ENCODE data around the gene PMVK. TPM values are rescaled to one million over a fixed set of nuclear protein-coding genes. Genes with fewer than 3 reads are reported as not detected.
A peak's percentile ranks its signal among the peaks of the same experiment; 100 is the strongest.
"Not testable (repeated sequence)": the region's sequence is repeated elsewhere in the genome, so short reads cannot be mapped to it uniquely, and the experiment has no call there.

PMVK gene
- total RNA-seq, 1 experiment from 2014 or later = 42.2 TPM

- in situ Hi-C loops (cut with HindIII; ENCODE audit: low pct_unique_long_range_greater_than_20kb, low sequenced_read_pairs) = no loop called here
These were observed 41.8 kb upstream of the PMVK start for GRCh38 chr1:154978360-154978759.

DNA sequence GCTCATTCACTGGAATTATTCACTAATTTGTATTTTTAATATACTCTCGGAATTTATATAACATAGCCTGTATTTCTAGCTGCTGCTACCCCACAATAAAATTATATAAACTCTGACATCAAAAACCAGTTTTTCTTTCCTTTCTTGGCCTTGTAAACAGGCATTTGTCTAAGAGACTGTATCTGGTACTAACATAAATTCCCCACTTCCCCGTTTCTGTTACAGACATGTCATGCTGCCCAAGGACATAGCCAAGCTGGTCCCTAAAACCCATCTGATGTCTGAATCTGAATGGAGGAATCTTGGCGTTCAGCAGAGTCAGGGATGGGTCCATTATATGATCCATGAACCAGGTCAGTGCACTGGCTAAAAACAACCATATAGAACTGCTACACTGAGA is 41.2 kb upstream of the PMVK start:
- peaks cover 13% of the 10 kb centered on the region for H3K36me3 ChIP-seq (ENCODE audit: control insufficient read depth, insufficient read depth, low read length)
- H3K27me3 ChIP-seq (ENCODE audit: control insufficient read depth, insufficient read depth, low read length); in situ Hi-C loops (cut with HindIII; ENCODE audit: low pct_unique_long_range_greater_than_20kb, low sequenced_read_pairs); CTCF ChIA-PET; POLR2A ChIA-PET; intact Hi-C loops (cut with micrococcal nuclease; ENCODE audit: unreplicated experiment); ATAC-seq; BruUV-seq (replicated peaks); H3K9me3 ChIP-seq (ENCODE audit: control insufficient read depth, insufficient read depth, low read depth, low read length); H3K4me3 ChIP-seq (ENCODE audit: low read depth in 2 of 2, low read length in 2 of 2); DNase-seq (ENCODE audit: low read depth, low spot score): not testable (repeated sequence)
- peaks cover 32% of the 10 kb centered on the region for H3K4me1 ChIP-seq (ENCODE audit: control insufficient read depth, insufficient read depth, low read length)
- H3K27ac ChIP-seq (ENCODE audit: low read length) = peak overlapping the region; percentile 98

More at GRCh38 chr1:154978360-154978759, 41.8 kb upstream of the PMVK start:
- H3K4me1 ChIP-seq (ENCODE audit: control insufficient read depth, insufficient read depth, low read length) = peaks cover 29% of the 10 kb centered on the region
- intact Hi-C loops (cut with micrococcal nuclease; ENCODE audit: unreplicated experiment) = no loop called here
- H3K36me3 ChIP-seq (ENCODE audit: control insufficient read depth, insufficient read depth, low read length) = peaks cover 13% of the 10 kb centered on the region
- ChIA-PET CTCF (no interaction called here), POLR2A (no interaction called here)
- BruUV-seq (replicated peaks) = no TSS peak
- TF ChIP-seq REST (IDR thresholded peaks at IDR 0.05; ENCODE audit: insufficient read depth in 1 of 2, low read depth in 2 of 2, low read length in 1 of 2) (no peak), SIN3A (IDR thresholded peaks at IDR 0.05; ENCODE audit: borderline replicate concordance, insufficient read depth, low read depth, low read length) (no peak), POLR2AphosphoS5 (IDR thresholded peaks at IDR 0.05; ENCODE audit: low read depth, low read length) (no peak), CTCF (IDR thresholded peaks at IDR 0.05) (no peak), TCF7L2 (IDR thresholded peaks at IDR 0.05; ENCODE audit: low read depth, low read length) (no peak)
- ATAC-seq = no peak
- DNase-seq (ENCODE audit: low read depth, low spot score) = no peak
- no peaks in the 10 kb centered on the region for H3K27me3 ChIP-seq (ENCODE audit: control insufficient read depth, insufficient read depth, low read length)
- no peak overlapping the region for H3K4me3 ChIP-seq (ENCODE audit: low read depth in 2 of 2, low read length in 2 of 2)
- H3K9me3 ChIP-seq (ENCODE audit: control insufficient read depth, insufficient read depth, low read depth, low read length) = no peaks in the 10 kb centered on the region
- peak overlapping the region; percentile 37; the same call in 1 of the 2 replicates for H3K27ac ChIP-seq (ENCODE audit: low read length)

DNA sequence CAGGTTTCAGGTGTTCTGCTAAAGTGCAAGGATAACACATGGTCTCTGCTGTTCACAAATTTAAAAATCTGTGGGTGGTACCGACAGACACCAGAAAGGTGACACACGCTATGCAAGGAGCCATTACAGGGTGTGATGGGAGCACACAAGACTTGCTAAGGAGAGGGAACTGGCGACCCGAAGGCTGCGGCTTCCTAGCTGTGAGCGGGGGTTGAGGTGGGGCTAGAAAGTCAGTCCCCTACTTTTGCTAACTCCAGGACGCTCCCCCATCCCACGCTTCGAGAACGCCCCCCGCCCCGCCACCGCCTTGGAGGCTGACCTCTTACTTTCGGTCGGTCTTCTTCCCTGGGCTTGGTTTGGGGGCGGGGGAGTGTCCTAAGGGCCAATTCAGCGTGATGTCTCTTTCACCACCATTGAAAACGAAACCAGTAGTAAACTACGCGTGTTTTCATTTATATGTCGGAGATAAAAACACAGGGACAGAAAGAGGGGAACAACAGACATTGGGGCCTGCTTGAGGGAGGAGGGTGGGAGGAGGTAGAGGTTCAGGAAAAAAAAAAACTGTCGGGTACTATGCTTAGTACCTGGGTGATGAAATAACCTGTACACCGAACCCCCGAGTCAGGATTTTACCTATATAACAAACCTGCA is 39.0 kb upstream of the PMVK start:
- peaks cover 44% of the 10 kb centered on the region for H3K4me1 ChIP-seq (ENCODE audit: control insufficient read depth, insufficient read depth, low read length)
- no peaks in the 10 kb centered on the region for H3K27me3 ChIP-seq (ENCODE audit: control insufficient read depth, insufficient read depth, low read length)
- H3K27ac ChIP-seq (ENCODE audit: low read length) = peak overlapping the region; percentile 98
- in situ Hi-C loops (cut with HindIII; ENCODE audit: low pct_unique_long_range_greater_than_20kb, low sequenced_read_pairs) (no loop called here), intact Hi-C loops (cut with micrococcal nuclease; ENCODE audit: unreplicated experiment) (no loop called here)
- no peak for DNase-seq (ENCODE audit: low read depth, low spot score)
- TF ChIP-seq POLR2AphosphoS5 (IDR thresholded peaks at IDR 0.05; ENCODE audit: low read depth, low read length) (no peak), SIN3A (IDR thresholded peaks at IDR 0.05; ENCODE audit: borderline replicate concordance, insufficient read depth, low read depth, low read length) (no peak)
- TSS peak; percentile 87 for BruUV-seq (replicated peaks)
- CTCF ChIA-PET = interaction anchor here (1.0 kb wide), 1 partner anchor 42 kb away, joined by 3 read pairs; no protein-coding TSS in a partner anchor
- no peaks in the 10 kb centered on the region for H3K9me3 ChIP-seq (ENCODE audit: control insufficient read depth, insufficient read depth, low read depth, low read length)
- ATAC-seq = no peak
- POLR2A ChIA-PET = interaction anchor here (0.7 kb wide), 1 partner anchor 21 kb away, joined by 3 read pairs; no protein-coding TSS in a partner anchor
- peak overlapping the region; percentile 77 to 88 for H3K4me3 ChIP-seq (ENCODE audit: low read depth in 2 of 2, low read length in 2 of 2)
- peaks cover 11% of the 10 kb centered on the region for H3K36me3 ChIP-seq (ENCODE audit: control insufficient read depth, insufficient read depth, low read length)
